Stimulated activated CD8-positive, alpha-beta memory T cell treated with anti-CD3 and anti-CD28 coated beads, Interleukin-12 subunit alpha, Interleukin-12 subunit beta, amount 100 ng/mL, for 1 hour (primary cell): Measurements from ENCODE around the gene PVR.
A peak's percentile ranks its signal among the peaks of the same experiment; 100 is the strongest.
"Not testable (repeated sequence)": the region's sequence is repeated elsewhere in the genome, so short reads cannot be mapped to it uniquely, and the experiment has no call there.

Experiments
- DNase-seq: peaks from one replicate; pipeline ENCODE4 v3.0.0-alpha.2; 2020; ENCODE audit warnings: low read depth

Gene PVR

DNA sequence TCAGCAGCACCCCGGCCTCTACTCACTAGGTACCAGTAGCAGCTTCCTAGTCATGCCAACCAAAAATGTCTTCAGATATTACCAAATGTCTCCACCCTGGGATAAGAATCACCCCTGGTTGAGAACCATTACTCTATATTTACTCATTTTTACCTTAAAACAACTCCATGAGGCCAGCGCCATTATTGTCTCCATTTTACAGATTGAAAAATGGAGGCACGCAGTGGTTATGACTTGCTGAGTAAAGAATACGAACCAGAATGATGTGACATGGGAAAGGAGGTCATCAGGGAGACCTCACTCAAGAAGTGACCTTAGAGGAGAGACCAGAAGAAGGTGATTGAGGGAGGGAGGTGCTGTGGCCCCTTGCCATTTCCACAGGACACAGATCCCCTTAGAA, 29.8 kb downstream of the PVR start:
- no peak for DNase-seq

DNA sequence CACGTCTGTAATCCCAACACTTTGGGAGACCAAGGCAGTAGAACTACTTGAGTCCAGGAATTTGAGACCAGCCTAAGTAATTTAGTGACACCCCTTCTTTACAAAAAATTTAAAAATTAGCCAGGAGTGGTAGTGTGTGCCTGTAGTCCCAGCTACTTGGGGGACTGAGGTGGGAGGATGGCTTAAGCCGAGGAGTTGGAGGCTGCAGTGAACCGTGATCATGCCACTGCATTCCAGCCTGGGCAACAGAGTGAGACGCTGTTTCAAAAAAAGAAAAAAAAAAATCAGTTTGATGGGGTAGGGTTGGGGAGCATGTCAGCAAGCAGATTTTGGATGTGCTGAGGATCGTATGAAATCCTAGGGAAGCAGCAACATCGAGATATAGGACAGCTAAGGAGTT, 31.8 kb downstream of the PVR start:
- no peak for DNase-seq

GRCh38 chr19:44677019-44677811, 33.5 kb downstream of the PVR start:
- no peak for DNase-seq

DNA sequence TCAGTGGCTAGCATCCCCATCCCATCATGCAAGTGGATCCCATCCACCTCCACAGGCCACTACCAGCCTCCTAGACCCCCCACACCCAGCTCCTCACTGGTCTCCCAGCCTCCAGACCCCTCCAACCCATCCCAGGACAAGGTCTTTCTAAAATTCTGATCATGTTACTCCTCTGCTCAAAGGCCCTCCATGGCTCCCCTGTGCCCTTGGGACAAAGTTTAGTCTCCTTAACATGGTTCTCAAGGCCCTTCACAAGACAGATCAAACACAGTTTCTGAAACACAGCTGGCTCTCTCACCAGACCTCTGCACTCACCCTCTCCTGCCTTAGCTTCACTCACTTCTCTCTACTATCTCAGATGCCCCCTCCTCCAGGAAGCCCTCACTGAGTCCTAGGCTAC, 36.8 kb downstream of the PVR start:
- no peak for DNase-seq

- DNase-seq, result no peak
Observed at GRCh38 chr19:44681992-44682790, 38.5 kb downstream of the PVR start.

DNA sequence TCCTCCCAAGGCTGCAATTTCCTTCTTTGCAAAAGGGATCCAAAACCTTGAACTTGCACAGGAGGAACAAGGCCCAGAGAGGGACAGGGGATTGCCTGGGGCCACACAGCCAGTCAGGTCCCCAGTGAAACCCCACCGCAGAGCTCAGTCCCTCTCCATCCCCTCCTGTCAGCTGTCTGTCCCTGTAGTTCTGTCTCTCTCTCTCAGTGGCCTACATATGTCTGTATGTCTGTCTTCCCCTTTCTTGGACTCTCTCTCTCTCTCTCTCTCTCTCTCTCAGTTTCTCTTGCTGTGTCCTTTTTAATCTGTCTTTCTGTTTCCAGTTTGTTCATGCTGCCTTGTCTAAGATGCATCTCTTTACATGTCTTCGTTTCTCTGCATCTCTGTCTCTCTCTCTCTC, 39.1 kb downstream of the PVR start:
- DNase-seq, result no peak

DNA sequence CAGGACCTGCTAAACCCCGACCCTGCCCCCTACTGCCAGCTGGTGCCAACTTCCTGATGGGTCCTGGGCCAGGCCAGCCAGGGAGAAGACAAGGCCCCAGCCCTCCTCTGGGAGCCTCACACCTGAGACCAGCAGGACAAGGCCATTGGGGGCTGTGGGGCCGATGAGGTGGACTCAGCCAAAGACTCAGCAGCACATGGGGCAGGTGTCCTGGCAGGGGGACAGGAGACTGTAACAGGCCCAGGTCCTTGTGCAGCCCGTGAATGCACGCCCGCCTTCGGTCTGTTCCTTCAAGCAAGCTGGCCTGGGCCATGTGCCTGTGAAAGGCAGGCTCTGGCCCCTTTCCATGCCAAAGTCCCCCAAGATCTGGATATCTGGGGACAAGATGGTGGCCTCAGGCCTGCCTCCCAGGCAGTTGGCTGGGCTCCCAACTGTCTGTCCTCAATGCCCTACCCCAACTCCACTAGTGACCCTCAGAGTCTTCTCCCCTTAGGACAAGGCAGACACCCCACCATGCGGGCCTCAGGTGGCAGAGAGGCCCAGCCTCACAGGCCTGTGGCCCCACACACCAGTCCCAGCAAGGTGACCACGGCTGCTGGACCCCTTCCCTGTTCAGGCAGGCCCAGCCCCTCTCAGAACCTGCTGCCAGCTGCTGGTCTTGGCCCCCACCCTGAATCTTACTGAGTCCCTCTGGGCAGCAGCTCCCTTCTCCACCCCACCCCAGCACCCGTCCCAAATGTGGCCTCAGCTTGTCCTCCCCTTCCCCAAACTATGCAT, 39.9 kb downstream of the PVR start:
- no peak for DNase-seq

GRCh38 chr19:44684396-44684795, 40.7 kb downstream of the PVR start:
- DNase-seq, result not testable (repeated sequence)

DNA sequence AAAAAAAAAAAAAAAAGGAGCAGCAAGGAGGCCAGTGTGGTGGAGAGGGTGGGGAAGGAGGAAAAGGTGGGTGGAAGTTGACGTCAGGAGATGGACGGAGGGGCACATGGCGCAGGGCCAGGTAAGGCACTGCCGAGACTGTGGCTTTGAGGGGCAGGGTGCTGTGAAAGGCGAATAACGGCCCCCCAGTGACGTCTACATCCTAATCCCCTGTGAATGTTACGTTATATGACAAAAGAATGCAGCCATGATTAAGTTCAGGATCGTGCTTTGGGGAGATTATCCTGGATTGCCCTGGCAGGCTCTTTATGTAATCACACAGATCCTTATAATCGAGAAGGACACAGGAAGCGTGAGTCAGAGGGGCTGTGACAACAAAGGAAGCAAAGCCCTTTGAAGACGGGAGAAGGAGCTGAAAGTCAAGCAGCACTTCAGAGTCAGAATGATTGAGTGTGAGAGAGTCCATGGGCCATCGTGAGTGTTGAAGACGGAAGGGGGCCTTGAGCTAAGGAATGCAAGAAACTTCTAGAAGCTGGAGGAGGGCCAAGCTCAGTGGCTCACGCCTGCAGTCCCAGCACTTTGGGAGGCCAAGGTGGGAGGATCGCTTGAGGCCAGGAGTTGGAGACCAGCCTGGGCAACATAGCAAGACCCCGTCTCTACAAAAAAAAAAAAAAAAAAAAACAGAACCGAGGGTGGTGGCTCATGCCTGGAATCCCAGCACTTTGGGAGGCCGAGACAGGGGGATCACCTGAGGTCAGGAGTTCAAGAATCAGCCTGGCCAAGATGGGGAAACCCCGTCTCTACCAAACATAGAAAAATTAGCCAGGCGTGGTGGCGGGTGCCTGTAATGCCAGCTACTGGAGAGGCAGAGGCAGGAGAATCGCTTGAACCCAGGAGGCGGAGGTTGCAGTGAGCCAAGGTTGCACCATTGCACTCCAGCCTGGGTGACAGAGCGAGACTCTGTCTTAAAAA, 41.5 kb downstream of the PVR start:
- DNase-seq, result no peak

GRCh38 chr19:44685877-44686276, 42.2 kb downstream of the PVR start:
- no peak for DNase-seq

- DNase-seq, result no peak
Observed at GRCh38 chr19:44686896-44687295, 43.2 kb downstream of the PVR start.

GRCh38 chr19:44687888-44688287, 44.2 kb downstream of the PVR start:
- DNase-seq, result no peak

DNA sequence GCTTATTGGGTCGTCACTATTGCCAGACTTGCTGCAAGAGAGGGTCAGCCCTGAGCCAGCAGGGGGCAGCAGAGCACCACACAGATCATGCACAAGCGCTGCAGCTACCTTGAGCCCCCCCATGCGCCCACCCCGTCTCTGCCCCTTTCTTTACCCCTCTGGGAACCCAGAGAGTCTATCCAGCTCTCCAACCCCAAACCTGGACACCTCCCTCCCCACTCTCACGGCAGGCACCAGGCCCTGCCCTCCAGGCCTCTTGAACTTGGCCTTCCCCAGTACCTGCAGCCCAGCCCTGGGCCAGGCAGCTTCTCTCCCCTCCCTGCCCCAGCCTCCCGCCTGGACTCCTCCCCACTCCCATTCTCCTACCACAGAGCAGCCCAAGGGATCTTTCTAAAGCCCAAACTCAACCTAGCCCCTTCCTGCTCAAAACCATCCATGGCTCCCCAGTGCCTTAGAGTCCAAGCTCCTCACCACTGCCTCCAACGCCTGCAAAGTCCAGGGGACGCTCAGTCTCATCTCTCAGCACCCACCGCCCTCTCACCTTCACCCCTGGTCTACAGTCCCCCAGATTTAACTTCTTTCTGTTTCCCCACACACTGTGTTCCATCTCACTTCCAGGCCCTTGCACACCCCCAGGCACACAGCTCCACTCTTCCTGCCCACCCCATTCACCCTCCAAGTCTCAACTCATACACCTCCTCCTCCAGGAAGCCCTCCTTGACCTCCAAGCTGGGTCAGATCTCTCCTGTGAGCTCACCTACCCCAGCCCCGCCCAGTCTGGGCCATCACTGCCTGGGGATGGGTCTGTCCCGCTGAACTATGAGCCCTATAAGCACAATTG, 45.8 kb downstream of the PVR start:
- peak; percentile 73 for DNase-seq

DNA sequence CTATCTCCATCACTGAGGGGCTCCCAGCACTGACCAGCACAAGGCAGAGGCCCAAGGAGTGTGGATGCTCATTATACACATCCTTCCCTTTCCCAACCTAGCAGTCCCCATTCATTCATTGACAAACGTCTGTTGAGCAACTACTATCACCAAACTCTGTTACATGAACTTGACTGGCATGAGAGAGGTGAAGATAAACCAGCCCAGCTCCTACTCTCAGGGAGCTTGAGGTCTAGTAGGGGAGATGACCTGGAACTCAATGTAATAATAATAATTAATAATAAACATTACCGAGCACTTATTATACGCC, 46.4 kb downstream of the PVR start:
- DNase-seq, result no peak

- no peak for DNase-seq
Observed at GRCh38 chr19:44692379-44692721, 48.6 kb downstream of the PVR start.

DNA sequence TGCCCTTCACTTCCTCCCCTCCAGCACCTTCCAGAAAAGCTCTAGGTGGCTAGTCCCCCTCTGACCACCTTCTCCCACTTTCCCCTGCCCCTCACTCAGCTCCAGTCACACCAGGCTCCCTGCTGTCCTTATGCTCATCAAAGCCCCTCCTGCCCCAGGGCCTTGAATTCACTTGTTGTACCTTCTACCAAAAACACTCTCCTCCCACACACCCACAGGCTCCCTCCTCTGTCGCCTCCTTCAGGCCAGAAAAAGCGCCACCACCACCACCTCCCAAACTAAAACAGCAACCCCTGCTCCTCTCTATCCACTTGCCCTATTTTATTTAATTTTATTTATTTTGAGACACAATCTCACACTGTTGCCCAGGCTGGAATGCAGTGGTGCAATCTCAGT, 50.5 kb downstream of the PVR start:
- no peak for DNase-seq

DNA sequence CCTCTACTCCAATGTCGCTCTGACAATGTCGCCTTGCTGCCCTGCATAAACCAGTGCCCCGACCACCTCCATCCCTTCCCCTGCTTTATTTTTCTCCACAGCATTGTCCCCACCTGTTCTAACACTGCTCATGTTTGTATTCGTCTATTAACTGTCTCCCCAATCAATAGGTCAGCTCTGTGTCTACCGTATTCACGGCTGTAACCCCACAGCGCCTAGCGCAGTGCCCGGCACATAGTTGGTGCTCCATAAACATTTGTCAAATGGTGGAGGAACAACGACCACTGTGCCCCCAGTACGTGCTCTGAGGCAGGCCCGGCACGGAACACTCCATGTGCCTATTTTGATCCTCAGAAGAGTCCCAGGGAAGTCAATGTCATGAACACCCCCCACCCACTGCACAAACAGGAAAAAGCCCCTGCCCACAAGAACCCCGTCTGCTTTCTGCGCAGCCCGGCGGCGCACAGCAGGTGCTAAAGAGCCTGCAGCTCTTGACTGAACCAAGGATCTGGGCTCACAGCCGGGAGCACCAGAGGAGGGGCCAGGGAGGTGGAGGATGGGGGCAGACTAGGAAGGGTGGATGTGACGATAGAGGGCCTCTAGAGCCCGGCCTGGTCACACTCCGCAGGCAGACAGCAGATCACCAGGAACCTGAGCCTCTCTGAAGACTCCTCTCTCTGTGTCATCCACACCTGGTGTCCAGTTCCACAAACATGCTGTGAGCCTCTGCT, 53.4 kb downstream of the PVR start:
- no peak for DNase-seq

GRCh38 chr19:44697670-44698034, 53.9 kb downstream of the PVR start:
- DNase-seq, result no peak

DNA sequence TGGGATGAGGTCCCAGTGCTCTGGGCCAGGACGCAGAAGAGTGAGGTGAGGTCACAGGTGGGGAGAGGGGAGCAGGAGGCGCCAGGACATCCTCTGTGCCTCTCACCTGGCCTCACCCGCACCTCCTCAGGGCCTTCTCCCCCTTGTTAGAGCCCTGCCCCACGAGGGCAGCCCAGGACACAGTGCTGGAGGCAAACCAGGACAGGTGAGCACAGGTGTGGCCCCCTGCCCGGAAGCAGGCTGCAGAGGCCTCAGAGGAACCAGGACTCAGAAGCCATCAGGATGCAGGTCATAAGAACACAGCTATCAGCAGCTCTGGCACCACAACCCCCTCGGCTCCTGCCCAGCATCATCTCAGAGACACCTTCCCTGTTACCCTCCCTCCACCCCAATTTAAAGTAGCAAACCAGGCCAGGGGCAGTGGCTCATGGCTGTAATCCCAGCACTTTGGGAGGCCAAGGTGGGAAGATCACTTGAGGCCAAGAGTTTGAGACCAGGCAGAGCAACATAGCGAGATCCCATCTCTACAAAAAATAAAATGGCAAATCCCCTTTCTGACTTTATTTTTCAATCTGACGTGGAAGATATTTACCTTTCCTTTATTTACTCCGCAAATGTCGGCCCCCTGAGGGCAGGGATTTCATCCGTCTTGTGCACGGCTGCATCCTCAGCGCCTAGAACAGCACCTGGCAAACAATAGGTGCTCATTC, 54.9 kb downstream of the PVR start, which contains the start of gene CEACAM16:
Gene CEACAM16 (plus strand): TSS at position 660 of the 710 bp plus-strand sequence. CDS start 2,306 bp downstream, outside the sequence.
- no peak for DNase-seq
